Uterus (tissue), 4 donors: Measurements from ENCODE around the gene TMPRSS9. TPM values are rescaled to one million over a fixed set of nuclear protein-coding genes. Genes with fewer than 3 reads are reported as not detected.

Source experiments
- DNase-seq, 2 donors: peaks; one replicate each; pipeline ENCODE4 v3.0.0-alpha.2; 2019 to 2020
- H3K27ac ChIP-seq, 2 donors: fragments of 200-600 bp; sonication (generic); 1 replicate in 1 of 2; 2 replicates in 1 of 2; pipeline ENCODE4 v1.5.1; 2016 to 2018
- H3K27me3 ChIP-seq, 2 donors: fragments of 200-600 bp; sonication (generic); one replicate each; pipeline ENCODE4 v1.5.1; 2018 to 2019; ENCODE audit warnings: control low read depth in 1 of 2
- H3K36me3 ChIP-seq, 2 donors: fragments of 200-600 bp; sonication (generic); one replicate each; pipeline ENCODE4 v1.5.1; 2019; ENCODE audit warnings: control low read depth in 1 of 2
- H3K4me1 ChIP-seq, 2 donors: fragments of 200-600 bp; sonication (generic); one replicate each; pipeline ENCODE4 v1.5.1; 2018 to 2019; ENCODE audit warnings: control low read depth in 1 of 2
- H3K4me3 ChIP-seq, 2 donors: fragments of 200-600 bp; sonication (generic); 1 replicate in 1 of 2; 2 replicates in 1 of 2; pipeline ENCODE4 v1.5.1; 2018 to 2019; ENCODE audit warnings: mild to moderate bottlenecking in 1 of 2
- H3K9me3 ChIP-seq, 2 donors: fragments of 200-600 bp; sonication (generic); one replicate each; pipeline ENCODE4 v1.5.1; 2019; ENCODE audit warnings: control low read depth in 1 of 2
- POLR2A ChIP-seq, 2 donors: fragments of 450-650 bp; IDR thresholded peaks; one replicate each; pipeline ENCODE4 v1.6.1; 2016; ENCODE audit warnings: antibody characterized with exemption in 2 of 2, mild to moderate bottlenecking in 1 of 2, moderate library complexity in 1 of 2
- intact Hi-C: fragments of 100-400 bp; cut with DNase I; formaldehyde crosslinking; loops from one replicate; pipeline ENCODE4 v1.15.1; 2023; ENCODE audit warnings: low total_unique reads
- total RNA-seq, 4 donors: library from RNA; depleted of rRNA in 3 of 4; stranded (reverse); fragments of >200 nt in 3 of 4; gene quantifications; one replicate each; pipeline versions ENCODE4 v1.1.0 to v1.2.4, GENCODE V29; 2014 to 2023
- TF ChIP-seq, protein P1 (sequence below), 4 experiments: fragments of 200-600 bp in 2 of 4; fragments of 450-650 bp in 2 of 4; sonication (generic) in 2 of 4; IDR thresholded peaks; one replicate each; pipeline ENCODE4 v1.5.1; 2016 to 2019; ENCODE audit warnings: antibody characterized with exemption in 4 of 4, mild to moderate bottlenecking in 2 of 4, moderate library complexity in 1 of 4
- donor health status: DM: yes; HTN: yes; CAD: no.

TMPRSS9 gene
- total RNA-seq, 4 donors from 2014 or later, result 0.69 TPM; not detected in 3

DNA sequence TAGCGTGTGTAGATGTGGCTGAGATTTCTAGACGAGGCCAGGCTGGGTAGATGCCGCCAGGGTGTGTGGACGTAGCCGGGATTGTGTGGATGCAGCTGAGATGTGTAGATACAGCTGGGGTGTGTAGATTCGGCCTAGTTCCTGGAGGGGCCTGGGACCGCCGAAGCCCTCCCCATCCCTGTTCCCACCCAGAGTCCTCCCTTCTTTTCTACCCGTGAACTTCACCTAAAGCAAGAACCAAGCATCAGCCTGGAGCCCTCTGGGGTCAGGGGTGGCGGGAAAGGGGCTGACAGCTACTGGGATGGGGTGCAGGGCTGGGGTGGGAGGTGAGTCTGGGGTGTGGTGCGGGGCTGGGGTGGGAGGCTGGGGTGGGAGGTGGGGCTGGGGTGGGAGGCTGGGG is 768 bp downstream of the TMPRSS9 start:
- Histone ChIP-seq H3K4me1 (no peaks in the 10 kb centered on the region), H3K36me3 (no peaks in the 10 kb centered on the region), H3K9me3 (no peaks in the 10 kb centered on the region), H3K4me3 (no peak overlapping the region), H3K27me3 (peaks cover 5 to 43% of the 10 kb centered on the region in 2 donors), H3K27ac (no peak overlapping the region)
- DNase-seq, result no peak
- TF ChIP-seq, protein P1, sequence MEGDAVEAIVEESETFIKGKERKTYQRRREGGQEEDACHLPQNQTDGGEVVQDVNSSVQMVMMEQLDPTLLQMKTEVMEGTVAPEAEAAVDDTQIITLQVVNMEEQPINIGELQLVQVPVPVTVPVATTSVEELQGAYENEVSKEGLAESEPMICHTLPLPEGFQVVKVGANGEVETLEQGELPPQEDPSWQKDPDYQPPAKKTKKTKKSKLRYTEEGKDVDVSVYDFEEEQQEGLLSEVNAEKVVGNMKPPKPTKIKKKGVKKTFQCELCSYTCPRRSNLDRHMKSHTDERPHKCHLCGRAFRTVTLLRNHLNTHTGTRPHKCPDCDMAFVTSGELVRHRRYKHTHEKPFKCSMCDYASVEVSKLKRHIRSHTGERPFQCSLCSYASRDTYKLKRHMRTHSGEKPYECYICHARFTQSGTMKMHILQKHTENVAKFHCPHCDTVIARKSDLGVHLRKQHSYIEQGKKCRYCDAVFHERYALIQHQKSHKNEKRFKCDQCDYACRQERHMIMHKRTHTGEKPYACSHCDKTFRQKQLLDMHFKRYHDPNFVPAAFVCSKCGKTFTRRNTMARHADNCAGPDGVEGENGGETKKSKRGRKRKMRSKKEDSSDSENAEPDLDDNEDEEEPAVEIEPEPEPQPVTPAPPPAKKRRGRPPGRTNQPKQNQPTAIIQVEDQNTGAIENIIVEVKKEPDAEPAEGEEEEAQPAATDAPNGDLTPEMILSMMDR (IDR thresholded peaks at IDR 0.05), result no peak
- TF ChIP-seq POLR2A (IDR thresholded peaks at IDR 0.05), result no peak
- intact Hi-C loops, result no loop called here

DNA sequence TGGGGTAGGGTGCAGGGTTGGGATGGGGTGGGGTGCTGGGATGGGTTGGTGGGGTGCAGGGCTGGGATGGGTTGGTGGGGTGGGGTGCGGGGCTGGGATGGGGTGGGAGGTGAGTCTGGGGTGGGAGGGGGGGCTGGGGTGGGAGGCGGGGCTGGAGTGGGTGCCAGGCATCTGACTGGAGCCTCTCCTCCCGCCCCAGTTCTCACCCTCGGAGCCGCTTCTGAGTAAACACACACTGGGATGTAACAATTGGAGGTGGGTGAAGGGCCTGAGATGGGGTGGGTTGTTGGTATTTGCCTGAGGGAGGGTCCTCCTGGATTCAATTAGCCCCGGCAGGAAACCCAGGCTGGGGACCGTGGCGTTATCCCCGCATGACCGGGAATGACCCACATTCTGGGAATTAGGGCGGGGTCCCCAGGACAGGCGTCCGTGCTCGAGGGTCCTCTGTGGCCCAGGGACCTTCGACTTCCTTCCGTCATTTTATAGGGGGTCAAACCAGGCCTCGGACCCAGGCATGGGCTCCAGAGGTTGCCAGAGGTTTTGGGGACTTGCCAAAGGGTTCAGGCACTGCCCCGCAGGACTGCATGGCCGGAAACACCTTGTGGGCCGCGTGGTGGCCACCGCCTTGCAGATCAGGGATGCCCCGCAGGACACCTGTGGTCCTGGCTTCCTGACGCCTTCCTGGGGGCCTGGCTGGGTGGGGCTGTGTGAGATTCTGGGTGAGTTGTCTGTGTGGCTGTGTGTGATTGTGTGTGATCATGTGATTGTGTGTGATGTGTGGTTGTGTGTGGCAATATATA is 1.4 kb downstream of the TMPRSS9 start:
- Histone ChIP-seq H3K4me1 (no peaks in the 10 kb centered on the region), H3K27me3 (peaks cover 5 to 46% of the 10 kb centered on the region in 2 donors), H3K27ac (no peak overlapping the region), H3K4me3 (no peak overlapping the region), H3K36me3 (no peaks in the 10 kb centered on the region), H3K9me3 (no peaks in the 10 kb centered on the region)
- intact Hi-C loops, result no loop called here
- no peak for DNase-seq
- TF ChIP-seq, protein P1 (IDR thresholded peaks at IDR 0.05), result no peak
- TF ChIP-seq POLR2A (IDR thresholded peaks at IDR 0.05), result no peak

DNA sequence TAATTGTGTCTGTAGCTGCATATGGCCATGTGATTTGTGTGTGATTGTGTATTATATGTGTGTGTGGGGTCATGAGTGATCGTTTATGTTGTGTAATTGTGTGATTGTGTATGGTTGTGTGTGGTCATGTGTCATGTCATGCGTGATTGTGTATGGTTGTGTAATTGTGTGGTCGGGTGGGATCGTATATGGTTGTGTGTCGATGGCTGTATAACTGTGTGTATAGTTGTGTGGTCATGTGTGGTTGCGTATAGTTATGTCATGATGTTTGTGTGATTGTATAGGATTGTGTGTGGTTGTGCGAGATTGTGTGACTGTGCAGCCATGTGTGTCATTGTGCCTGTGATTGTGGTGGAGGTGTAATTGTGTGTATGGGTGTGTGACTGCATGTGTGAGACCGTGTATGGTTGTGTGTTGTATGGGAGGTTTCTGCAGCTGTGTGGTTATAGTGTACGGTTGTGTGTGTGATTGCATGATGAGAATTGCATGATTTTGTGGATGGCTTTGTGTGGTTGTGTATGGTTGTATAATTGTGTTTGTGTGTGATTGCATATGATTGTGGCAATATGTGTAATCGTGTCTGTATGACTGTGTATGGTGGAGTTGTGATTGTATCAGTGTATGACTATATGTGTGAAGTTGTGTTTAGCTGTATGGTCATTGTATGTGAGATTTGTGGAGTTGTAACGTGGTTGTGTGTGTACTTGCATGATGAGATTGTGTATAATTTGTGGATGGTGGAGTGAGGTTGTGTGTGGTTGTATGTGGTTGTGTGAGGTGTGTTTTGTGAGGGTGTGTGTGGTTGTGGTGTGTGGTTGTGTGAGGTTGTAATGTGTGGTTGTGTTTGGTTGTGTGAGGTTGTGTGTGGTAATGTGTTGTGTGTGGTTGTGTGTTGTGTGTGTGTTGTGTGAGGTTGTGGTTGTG is 2.2 kb downstream of the TMPRSS9 start:
- Histone ChIP-seq H3K36me3 (no peaks in the 10 kb centered on the region), H3K4me1 (no peaks in the 10 kb centered on the region), H3K4me3 (no peak overlapping the region), H3K9me3 (no peaks in the 10 kb centered on the region), H3K27me3 (peaks cover 5 to 46% of the 10 kb centered on the region in 2 donors), H3K27ac (no peak overlapping the region)
- DNase-seq, result no peak
- TF ChIP-seq, protein P1 (IDR thresholded peaks at IDR 0.05), result no peak
- no peak for TF ChIP-seq POLR2A (IDR thresholded peaks at IDR 0.05)
- intact Hi-C loops, result no loop called here

DNA sequence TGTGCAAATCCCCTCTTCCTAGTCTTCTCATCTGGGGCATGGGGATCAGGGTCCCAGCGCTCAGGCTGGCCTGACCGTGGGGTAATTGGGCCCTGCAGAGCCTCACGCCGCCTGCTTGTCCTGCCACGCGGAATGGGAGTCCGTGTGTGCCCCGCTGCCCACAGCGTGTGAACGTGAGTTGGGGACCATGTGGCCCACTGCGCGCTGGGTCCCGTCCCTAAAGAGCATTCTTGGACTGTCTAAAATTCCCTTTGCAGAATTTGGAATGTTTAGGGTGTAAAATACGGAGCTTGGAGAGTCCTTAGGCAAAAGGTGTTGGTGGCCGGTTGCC is 2.9 kb downstream of the TMPRSS9 start:
- TF ChIP-seq, protein P1 (IDR thresholded peaks at IDR 0.05), result no peak
- no peak for TF ChIP-seq POLR2A (IDR thresholded peaks at IDR 0.05)
- Histone ChIP-seq H3K4me3 (no peak overlapping the region), H3K4me1 (no peaks in the 10 kb centered on the region), H3K9me3 (no peaks in the 10 kb centered on the region), H3K27me3 (peaks cover 5 to 46% of the 10 kb centered on the region in 2 donors), H3K36me3 (no peaks in the 10 kb centered on the region), H3K27ac (no peak overlapping the region)
- DNase-seq, result no peak
- intact Hi-C loops, result no loop called here

DNA sequence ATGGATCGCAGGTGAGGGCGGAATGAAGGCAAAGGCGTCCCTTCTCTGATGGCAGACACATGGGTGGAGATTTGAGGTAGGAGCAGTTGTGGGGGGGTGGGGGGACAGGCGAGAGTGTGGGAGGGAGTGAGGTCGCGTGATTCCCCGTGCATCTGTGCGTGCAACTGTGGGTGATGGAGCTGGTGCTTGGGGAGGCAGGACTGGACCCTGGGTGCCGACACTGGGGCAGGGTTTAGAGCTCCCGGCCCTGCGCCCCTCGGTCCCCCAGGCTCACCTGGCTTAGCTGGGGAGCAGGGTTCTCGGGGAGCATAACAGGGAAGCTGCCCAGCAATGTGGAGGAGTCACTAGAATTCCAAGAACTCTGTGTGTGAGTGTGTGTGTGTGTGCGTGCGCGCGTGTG is 3.4 kb downstream of the TMPRSS9 start:
- no peak for DNase-seq
- Histone ChIP-seq H3K27me3 (peaks cover 5 to 46% of the 10 kb centered on the region in 2 donors), H3K27ac (no peak overlapping the region), H3K9me3 (no peaks in the 10 kb centered on the region), H3K4me1 (no peaks in the 10 kb centered on the region), H3K36me3 (no peaks in the 10 kb centered on the region), H3K4me3 (no peak overlapping the region)
- intact Hi-C loops, result no loop called here
- no peak for TF ChIP-seq POLR2A (IDR thresholded peaks at IDR 0.05)
- TF ChIP-seq, protein P1 (IDR thresholded peaks at IDR 0.05), result no peak
